GM13977 (cell line): ENCODE results near the gene ZGPAT.

Source experiments
- DNase-seq: peaks from one replicate; pipeline ENCODE4 v3.0.0; 2012; ENCODE audit warnings: low spot score
- CTCF ChIP-seq: IDR thresholded peaks from 2 replicates; pipeline ENCODE4 v1.5.1; 2012; ENCODE audit warnings: mild to moderate bottlenecking, control low read depth; ENCODE audit not compliant: insufficient read depth; ENCODE audit errors: extremely low read depth, missing control alignments
- in situ Hi-C: fragments of 300-500 bp; cut with MboI; formaldehyde crosslinking; loops from one replicate; pipeline ENCODE4 v1.12.0; 2022; ENCODE audit warnings: low sequenced_read_pairs, low pct_unique_long_range_greater_than_20kb, mixed read lengths, inconsistent platforms; ENCODE audit not compliant: unreplicated experiment

Gene ZGPAT

DNA sequence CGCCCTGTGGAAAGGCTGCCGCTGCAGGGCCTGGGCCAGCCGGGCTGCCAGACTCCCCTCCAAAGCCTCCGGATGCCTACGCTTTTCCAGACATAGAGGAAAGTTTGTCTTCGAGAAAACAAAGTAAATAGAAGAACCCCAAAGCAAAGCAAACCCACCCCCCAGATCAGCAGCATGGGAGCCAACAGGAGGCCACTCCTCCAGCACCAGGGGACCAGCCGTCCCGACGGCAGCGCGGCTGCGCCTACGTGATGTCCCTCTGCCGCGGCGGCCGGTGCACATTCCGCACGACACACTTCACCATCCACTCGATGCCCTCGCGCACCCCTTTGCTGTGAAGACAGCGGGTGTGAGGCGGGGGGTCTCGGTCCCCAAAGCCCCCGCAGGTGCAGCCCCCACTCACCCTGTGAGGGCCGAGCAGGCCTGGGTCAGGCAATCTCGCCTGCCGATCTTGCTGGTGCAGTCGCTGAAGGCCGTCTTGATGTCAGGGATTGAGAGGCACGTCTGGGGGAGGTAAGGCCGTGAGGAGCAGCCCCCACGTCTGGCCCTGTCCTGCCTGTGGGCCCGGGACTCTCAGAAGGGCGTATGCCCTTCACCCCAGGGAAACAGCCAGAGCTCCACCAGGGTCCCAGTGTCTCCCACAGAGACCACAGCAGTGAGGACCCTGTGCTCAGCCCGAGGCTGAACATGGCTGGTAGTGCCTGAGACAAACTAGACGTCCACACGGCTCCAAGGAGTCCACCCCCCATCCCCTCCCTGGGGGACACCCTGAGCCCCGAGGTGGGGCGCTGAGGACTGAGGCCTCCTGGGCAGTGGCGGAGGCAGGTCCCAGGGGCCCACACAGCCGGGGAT, 7.4 kb upstream of the ZGPAT start:
- TF ChIP-seq CTCF: no peak

DNA sequence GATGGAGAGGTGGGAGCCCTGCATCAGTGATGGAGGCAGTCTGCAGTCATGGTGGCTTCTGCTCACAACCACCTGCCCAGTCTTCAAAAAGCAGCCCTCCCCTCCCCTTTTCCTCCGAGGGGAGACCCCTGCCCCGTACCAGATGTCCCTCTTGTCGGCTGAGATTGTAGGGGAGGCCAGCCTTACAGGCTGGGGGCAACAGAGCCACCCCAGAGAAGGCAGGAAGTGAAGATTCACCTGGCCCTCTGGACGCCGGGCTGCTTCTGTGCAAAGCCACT, 6.8 kb upstream of the ZGPAT start:
- no peak for TF ChIP-seq CTCF
- in situ Hi-C loops: no loop called here
- peak; percentile 15 for DNase-seq

More for the DNA sequence above, 7.4 kb upstream of the ZGPAT start:
- peak; percentile 16 for DNase-seq
- in situ Hi-C loops: no loop called here

GRCh38 chr20:63701329-63702035, 6.4 kb upstream of the ZGPAT start:
- no peak for TF ChIP-seq CTCF
- in situ Hi-C loops: no loop called here
- DNase-seq: peak; percentile 18

DNA sequence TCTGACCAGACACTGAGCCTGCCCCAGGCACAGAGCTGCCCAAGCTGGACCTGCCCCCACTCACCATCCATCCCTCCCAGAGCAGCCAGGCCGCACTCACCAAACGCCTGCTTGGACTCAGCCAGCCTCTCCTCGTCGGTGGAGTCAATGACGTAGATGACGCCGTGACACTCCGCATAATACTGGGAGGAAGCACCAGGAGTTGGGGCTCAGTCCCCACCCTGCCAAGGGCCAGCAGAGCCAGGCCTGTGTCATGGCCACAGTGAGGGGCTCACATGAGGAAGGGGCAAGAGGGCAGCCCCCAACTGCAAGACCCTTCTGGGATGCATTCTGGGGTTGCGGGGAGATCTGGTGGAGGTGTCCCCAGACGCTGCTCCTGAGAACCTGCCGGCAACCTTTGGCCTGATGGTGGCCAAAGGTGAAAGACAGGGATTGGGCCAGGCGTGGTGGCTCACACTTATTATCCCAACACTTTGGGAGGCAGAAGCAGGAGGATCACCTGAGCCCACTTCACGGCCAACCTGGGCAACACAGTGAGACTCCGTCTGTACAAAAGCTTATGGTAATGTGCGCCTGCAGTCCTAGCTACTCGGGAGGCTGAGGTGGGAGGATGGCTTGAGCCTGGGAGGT, 5.7 kb upstream of the ZGPAT start:
- no peak for TF ChIP-seq CTCF
- in situ Hi-C loops: no loop called here
- no peak for DNase-seq

DNA sequence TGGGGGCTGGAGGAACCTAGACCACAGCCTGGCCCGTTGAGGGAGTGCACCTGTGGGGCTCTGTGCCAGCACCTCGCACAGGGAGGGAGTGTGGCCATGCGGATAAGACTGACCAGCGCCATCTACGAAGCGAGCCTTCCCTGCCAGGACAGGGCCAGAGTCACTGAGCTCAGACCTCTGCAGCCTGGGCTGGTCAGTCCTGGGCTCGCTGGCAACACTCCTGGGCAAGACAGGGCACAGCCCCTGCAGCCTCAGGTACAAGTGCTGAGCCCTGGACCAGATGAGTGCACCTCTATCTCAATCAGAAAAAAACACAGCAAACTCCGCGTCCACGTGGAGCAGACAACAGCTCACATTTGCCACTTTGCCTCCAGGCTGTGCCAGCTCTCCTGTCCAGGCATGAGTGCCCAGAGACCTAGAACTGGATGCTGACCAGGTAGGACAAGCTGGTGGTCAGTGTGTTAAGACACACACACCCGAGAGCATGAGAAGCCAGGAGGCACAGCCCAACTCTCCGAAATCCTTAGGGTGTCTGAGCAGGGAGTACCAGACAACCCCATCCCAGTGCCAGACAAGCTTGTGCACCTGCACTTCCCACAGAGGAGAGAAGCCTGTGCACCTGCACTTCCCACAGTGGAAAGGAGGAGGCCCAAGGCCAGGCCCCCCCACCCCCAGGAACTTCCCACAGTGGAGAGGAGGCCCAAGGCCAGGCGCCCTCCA, 4.9 kb upstream of the ZGPAT start:
- TF ChIP-seq CTCF: no peak
- in situ Hi-C loops: no loop called here
- peak; percentile 10 for DNase-seq

- DNase-seq: no peak
- TF ChIP-seq CTCF: no peak
- in situ Hi-C loops: no loop called here
These were observed 4.3 kb upstream of the ZGPAT start for GRCh38 chr20:63703471-63703975.
